Renal cortex interstitium (tissue), 11 donors: ENCODE results near the gene PLEKHA5. TPM values are rescaled to one million over a fixed set of nuclear protein-coding genes. Genes with fewer than 3 reads are reported as not detected.

Source experiments
- DNase-seq, 11 donors: peaks; one replicate each; pipeline ENCODE4 v3.0.0-alpha.2; 2013; ENCODE audit warnings: low read depth in 9 of 11, low spot score in 4 of 11; ENCODE audit errors: extremely low read depth in 1 of 11
- polyA plus RNA-seq, 3 donors: library from polyadenylated mRNA; unstranded; fragments of 120-200 nt; gene quantifications; one replicate each; pipeline ENCODE4 v1.2.1, GENCODE V29; 2013; ENCODE audit not compliant: insufficient read length in 3 of 3

Gene PLEKHA5
- polyA plus RNA-seq, 3 donors: 88.0 to 108 (median 102) TPM

DNA sequence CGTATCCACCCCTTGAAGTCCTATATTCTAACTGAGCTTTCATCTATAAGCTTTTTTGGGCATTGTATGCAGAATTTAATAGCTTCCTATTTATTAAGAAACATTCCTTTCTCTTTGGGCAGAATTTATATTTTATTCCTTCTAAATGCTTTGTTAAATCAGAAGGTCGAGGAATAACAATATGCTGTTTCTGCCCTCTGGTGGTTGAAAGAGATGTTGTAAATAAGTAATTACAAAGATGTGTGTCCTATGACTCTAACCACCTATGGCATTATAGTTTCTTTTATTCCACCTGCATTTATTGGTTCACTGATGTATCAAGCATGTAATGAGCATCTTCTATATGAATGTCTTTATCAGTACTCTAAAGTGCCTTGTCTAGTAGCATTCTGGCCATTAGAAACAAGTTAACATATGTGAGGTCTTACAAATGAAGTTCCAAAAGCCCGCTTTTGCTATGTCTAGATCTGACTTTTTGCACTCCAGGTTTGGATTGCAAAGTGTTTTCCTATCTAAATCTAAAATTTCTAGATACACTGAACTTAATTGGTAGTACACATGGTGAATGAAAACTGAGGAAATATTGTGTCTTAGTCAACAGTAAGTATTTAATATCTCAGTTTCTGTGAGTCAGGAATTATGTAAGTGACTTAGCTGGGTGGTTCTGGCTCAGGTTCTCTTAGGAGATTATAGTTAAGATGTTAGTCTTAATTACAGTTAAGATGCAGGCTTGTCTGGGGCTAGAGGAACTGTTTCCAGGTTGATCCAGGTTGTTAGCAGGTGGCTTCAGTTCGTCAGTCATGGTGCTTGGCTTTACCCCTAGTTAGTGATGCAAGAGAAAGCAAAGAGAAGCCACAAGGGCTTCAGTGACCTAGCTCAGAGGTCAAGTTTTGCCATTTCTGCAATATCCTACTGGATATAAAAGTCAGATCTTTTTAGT lies 57.5 kb downstream of the PLEKHA5 start:
- DNase-seq: peak in 10 of 11 donors; percentile 22 to 57 (median 44)

DNA sequence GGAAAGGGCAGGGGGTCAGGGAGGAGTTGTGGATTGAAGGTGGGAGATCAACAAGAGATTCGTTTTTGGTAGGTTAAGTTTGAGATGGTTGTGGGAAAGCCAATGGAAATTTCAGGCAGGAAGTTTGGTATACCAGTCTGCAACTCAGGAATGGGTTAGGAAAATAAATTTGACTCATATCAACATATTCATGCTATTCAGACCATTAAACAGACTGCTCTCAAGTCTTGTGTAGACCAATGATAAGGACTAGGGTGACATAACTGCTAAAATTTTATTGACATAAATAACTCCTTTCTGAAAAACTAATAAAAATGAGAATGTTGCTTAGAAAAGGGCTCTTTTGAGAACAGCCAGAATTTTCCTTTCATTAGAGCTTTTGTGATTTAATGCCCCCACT lies 60.0 kb downstream of the PLEKHA5 start:
- DNase-seq: no peak

DNA sequence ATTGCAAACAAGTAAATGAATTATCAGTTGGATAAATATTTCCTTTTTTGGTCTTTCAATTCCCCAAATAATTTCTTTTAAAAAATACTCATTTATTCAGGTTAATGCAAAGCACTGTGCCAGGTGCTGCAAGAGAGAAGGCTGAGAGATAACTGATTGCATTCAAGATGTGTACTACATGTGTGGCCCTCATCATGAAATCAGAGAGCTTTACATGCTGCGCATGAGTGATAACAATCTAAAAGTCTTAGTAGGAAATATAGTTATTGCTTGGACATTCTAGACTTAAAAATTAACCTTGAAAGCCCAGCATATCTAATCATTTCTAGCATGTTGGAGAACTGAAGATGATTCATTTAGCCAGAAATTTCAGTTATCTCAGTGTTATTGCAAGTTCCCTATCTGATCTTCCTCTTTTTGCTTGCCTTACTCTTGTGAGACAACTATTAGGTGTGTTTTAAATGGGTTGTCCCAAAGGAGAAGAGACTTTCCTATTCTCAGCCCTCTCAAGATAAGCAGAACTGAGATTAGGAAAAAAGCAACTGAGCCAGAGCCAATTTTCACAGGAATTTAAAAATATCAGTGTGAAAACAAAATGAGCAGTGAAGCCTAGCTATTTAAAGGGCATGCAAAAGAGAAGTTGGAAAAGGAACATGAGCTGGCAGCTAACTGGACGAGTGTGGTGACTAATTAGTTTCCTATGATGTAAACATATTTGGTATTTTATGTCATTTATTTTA lies 60.9 kb downstream of the PLEKHA5 start:
- no peak for DNase-seq

DNA sequence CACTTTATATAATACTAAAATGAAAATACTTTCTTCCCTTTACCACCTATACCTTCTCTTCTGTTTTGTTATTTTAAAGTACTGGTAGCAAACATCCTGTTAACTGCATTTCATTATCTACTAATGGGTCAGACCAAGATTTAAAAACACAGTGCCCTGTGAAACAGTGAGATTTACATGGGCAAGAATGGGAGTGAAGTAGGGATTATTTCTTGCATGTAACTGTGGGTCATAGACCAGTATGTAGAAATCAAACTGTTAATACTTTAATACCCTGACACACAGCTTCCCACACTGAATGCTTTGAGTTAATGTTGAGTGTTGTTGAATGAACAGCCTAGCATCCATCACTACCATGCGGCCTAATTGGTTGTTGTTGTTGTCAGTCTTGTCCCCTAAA lies 61.6 kb downstream of the PLEKHA5 start:
- no peak for DNase-seq

DNA sequence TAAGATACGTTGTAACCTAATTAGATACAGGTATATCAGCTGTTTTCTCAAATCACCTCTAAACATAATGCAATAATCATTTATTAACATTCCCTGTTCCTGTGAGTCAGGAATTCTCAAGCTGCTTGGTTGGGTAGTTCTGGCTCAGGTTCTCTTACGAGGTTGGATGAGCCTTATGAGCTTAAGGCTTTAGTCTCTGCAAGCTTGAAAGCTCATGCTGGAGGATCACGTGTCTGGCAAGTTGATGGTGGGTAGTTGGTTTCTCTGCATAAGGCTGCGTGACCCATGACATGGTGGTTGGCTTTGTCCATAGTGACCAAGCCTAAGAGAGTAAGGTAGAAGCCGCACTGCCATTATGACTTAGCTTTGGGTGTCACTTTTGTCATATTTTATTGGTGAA lies 62.0 kb downstream of the PLEKHA5 start:
- DNase-seq: no peak

DNA sequence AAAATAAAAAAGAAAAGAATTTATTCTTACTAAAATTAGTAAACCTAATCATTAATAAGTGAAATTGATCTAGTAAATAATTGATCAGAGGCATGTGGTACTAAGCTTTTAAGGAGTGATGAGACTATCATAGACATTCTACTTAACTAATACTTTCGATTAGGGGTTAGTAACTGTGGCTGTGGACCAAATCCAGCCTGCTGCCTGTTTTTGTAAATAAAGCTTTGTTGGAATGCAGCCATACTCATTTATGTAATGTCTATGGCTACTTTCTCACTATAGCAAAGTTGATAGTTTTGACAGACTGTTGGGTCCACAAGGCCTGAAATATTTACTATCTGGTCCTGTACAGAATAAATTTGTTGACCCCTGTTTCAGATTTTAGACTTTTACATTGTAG lies 63.2 kb downstream of the PLEKHA5 start:
- no peak for DNase-seq

DNA sequence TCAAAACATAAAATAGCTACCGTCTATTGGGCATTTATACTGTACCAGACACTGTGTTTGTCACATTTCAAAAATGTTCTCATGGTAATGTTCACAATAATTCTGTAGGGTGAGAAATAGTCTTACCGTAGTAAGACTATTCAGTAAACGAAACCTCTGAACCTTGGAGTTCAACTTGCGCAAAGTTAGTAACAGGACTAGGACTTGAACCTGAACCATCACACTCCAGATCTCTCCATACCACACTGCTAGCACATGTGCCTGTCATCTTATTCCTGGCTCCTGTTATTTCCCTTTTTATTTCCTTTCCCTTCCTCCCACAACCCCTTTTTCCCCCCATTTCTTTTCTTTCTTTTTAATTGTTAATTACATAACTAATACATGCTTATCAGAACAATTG lies 65.4 kb downstream of the PLEKHA5 start:
- DNase-seq: no peak

DNA sequence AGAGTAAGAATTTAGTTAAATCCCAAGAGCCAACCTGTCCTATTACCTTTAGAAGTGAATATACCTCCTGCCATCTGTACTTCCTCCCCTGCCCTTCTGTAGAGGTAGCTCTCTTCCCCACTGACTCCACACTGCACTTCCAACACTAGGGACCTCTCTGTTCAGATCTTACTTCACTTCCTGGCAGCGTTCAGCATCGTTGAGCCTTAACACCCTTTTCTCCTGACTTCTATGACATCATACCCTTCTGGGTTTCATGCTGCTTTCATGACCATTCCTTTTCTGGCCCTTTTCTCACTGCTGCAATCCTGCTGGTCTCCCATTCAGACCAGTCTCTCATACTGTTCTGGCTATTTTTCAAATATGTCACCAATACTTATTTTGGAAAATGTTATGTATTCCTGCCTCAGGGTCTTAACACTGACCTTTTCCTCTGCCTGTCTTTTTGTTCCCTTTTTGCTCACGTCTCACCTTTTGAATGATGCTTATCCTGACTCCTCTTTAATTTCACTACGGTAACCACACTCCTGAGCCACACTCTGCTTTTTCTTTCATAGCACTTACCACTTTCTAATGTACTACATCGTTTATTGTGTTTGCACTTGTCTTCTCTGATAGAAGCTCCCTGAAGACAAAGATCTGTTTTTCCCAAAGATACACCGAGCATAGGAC lies 67.6 kb downstream of the PLEKHA5 start:
- no peak for DNase-seq

DNA sequence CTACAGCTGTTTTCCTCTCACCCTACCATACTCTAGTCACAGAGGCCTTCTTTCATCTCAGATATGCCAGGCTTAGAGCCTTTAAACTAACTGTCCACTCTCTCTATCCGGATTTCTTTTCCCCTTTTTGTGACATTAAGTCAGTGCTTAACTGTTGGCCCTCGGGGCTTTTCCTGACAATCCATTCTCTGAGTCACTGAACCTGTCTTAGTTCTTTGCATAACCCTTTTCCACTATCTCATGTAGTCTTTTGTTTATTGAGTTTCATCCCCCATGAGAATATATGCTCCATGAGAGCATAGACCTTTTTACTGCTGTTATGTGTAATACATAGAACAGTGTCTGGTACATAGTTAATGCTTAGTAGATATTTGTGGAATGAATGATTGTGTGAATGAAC lies 68.7 kb downstream of the PLEKHA5 start:
- no peak for DNase-seq

DNA sequence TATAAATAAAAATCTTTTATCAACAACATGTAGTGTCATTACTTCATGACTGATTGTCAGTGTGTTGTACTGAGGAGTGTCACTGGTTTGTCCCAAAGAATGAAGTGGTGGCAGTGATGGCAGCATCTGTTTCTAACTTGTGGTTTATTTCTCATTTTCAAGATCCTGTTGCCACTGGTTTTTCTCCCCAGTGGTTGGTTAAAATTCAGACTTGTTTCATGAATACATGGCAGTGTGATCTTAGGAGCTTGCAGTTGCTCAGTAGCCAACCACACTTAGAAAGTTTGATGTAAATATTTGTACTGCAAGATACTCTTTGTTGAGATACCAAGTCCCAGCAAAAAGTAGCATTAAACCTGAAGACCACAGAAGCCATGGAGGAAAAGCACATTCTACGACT lies 69.8 kb downstream of the PLEKHA5 start:
- no peak for DNase-seq

DNA sequence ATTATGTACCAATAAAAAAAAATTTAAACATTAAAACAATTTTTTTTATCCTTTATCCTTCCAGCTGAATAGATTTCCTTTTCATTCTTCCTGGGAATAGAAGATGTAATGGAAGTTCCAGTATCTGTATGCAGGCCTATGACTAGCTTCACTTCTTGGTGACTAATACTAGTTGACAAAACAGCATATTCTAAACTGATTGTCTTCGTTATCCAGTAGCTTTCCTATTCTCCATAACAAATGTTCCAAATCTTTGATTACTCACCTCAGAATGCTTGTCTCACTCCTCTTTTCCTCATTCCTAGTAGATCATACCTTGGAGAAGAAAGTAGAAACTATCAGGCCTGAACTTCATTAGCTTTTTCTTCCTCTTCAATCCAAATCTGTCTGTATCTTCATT lies 70.7 kb downstream of the PLEKHA5 start:
- no peak for DNase-seq

DNA sequence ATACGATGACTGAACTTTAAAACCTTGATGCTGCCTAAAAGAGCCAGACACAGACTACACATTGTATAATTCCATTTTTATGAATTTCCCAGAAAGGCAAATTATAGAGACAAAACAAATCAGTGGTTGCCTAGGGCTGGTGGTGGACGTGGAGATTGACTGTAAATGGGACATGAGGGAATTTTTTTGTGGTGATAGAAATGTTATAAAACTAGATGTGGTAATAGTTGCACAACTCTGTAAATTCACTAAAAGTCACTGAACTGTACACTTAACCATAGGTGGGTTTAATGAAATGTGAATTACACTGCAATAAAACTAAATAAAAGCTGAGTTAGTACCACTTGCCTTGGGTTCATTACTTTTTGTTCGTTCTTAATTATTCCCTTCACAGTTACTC lies 72.1 kb downstream of the PLEKHA5 start:
- DNase-seq: no peak

DNA sequence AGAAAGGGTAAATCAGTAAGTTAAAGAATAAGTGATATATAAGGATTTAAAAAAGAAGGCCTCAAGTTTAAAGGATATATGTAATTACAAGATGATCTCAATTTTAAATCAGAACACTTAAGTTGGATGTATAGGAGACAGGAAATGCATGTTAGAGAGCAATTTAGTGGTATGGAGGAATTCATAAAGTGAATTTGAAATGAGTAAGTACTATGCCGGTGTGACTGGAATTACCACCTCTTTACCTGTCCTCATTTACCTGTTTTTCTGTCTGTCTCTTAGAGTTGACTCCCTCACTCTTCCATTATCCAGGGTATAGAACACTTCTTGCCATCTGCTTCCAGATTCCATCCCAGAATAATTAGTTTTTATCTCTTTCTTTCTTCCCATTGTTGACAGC lies 73.5 kb downstream of the PLEKHA5 start:
- no peak for DNase-seq

DNA sequence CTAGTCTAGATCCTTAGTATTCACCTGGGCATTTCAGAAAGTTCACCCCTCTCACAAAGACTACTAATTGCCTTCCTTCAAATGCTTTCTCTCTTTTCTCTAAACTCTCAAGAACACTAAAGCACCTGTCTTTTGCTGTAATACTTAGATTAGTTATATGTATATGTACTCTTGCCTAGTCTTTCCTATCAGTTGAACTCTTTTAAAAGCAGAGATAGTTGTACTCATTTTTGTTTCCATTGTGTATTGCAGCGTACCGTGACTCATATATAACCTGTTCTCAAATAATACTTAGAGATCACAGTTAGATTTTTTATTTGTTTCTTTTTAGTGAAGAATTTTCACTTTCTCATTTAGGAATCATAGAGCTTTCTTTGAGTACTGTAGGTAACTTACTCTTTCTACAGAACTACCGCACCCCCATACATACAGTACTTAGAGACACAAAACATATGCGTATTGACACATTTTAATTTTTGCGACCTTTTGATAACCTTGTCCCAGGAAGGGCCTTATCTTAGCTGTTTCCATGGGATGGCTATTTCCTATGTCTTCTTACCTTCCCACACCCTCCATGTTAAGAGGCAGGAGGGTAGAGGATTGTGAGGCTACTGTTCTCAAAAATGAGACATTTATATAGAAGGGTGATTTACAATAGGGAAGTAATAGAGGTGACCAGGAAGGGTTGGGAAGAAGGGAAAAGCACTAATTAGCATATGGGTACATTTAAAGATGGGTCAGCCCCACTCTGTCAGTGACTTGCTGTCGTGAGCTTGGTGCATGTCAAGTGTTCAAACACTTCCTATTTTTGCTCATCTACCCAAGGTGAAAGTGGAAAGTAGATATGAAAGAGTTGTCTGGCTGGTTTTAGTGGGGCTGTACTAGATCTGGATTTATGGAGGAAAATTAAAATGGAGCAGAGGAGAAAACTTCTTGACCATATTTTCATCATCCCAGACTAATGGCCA lies 74.3 kb downstream of the PLEKHA5 start:
- no peak for DNase-seq

DNA sequence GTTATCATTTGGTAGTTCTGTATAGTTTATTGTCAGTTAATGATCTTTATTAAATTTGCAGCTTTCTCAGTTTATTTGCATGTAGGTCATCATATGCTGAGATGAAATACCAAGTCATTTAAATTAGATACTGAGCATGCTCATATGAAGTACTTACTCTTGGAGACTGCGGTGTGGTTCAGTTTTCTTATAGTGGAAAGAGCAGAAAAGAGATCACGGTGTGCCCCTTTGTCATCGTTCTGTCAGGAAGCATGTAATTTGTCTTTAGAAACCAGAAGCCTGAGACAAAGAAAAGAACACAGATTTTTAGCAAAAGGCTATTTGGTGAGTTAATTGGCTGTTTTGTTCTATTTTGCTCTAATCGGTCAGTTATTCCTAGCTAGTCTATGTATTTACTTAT lies 75.6 kb downstream of the PLEKHA5 start:
- no peak for DNase-seq

DNA sequence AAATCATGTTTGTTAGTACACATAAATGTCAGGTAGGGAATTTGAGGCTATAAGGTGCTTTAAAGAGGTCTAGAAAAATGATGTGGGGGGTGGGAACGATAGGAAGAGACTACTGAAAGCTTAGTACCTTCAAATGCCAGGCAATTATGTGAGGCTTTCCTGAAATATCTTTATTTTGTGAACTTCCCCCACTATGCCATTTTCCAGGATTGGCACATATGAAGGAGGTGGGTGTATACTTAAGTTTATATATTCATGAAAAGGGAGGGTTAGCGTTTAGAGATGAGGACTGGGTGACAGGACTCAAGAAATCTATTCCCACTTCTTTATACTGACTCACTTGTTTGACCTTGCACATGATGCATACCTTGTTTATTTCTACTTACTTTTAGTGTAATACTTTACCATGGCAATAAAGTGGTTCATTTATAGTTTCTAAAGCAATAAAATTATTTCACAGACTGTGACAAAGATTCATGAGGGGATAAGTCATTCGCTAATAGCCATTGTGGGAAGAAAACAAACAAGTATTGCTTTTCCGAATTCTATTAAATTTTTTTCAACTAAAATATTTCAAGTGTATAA lies 77.1 kb downstream of the PLEKHA5 start:
- no peak for DNase-seq

DNA sequence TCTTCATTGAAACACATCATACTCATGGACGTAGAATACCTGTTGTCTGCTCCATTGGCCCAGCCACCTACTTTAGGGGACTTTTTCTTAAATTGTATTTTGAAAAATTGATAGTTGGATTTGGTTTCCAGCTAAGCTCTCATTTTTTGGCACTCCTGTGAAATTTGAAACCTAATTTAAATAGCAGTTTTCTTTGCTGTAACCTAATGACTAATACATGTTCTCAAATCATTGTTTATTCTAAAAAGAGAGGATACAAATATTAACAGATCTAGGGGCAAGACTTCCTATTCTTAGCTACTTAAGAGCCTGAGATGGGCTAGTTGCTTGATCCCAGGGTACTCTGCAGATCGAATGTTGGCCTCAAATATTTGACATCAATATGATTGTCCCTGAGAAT lies 78.9 kb downstream of the PLEKHA5 start:
- DNase-seq: no peak

DNA sequence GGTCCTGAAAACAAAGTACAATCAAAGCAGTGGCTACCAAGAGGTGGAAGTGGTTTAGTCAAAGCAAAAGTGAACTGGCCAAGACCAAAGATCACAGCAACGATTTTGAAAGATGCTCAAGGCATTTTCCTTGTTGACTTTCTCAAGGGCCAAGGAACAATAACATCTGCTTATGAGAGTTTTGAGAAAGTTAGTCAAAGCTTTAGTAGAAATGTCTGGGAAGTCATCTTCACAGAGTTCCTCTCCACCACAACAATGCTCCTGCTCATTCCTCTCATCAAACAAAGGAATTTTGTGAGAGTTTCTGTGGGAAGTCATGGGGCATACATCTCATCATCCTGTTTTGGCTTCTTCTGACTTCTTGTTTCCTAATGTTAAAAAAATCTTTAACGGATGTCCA lies 80.1 kb downstream of the PLEKHA5 start:
- DNase-seq: no peak
